Mucosa of rectum (tissue), 2 donors: ENCODE measurements around the gene ATRNL1.
"Not testable (repeated sequence)": the region's sequence is repeated elsewhere in the genome, so short reads cannot be mapped to it uniquely, and the experiment has no call there.

ENCODE experiments used
- H3K27ac ChIP-seq, 2 donors: one replicate each; pipeline ENCODE4 v1.7.0; 2013; ENCODE audit warnings: inconsistent platforms in 2 of 2, low read depth in 2 of 2, low read length in 2 of 2
- H3K27me3 ChIP-seq, 2 donors: one replicate each; pipeline ENCODE4 v1.7.0; 2013; ENCODE audit warnings: low read length in 2 of 2; ENCODE audit not compliant: control insufficient read depth in 2 of 2, insufficient read depth in 2 of 2
- H3K36me3 ChIP-seq, 2 donors: one replicate each; pipeline ENCODE4 v1.7.0; 2013; ENCODE audit warnings: low read length in 2 of 2; ENCODE audit not compliant: control insufficient read depth in 2 of 2, insufficient read depth in 2 of 2
- H3K4me1 ChIP-seq, 2 donors: one replicate each; pipeline ENCODE4 v1.7.0; 2013; ENCODE audit warnings: low read length in 2 of 2, mild to moderate bottlenecking in 1 of 2; ENCODE audit not compliant: control insufficient read depth in 2 of 2, insufficient read depth in 2 of 2
- H3K4me3 ChIP-seq, 2 donors: one replicate each; pipeline ENCODE4 v1.7.0; 2013; ENCODE audit warnings: low read length in 2 of 2
- H3K9ac ChIP-seq, 2 donors: one replicate each; pipeline ENCODE4 v1.7.0; 2013; ENCODE audit warnings: low read length in 2 of 2, low read depth in 1 of 2, mild to moderate bottlenecking in 1 of 2
- H3K9me3 ChIP-seq, 2 donors: one replicate each; pipeline ENCODE4 v1.7.0; 2013; ENCODE audit warnings: low read length in 2 of 2; ENCODE audit not compliant: control insufficient read depth in 2 of 2
- donor health status: healthy.
- donor health status: Normal muscosa, but diverticular disease.

ATRNL1 gene

GRCh38 chr10:115300080-115300479 is 206.9 kb downstream of the ATRNL1 start:
- no peaks in the 10 kb centered on the region for H3K9me3 ChIP-seq

GRCh38 chr10:115319669-115320068 is 226.5 kb downstream of the ATRNL1 start:
- H3K4me1 ChIP-seq, H3K9ac ChIP-seq, H3K36me3 ChIP-seq, H3K27me3 ChIP-seq, H3K27ac ChIP-seq, H3K9me3 ChIP-seq, H3K4me3 ChIP-seq: not testable (repeated sequence)

More at GRCh38 chr10:115300080-115300479, 206.9 kb downstream of the ATRNL1 start:
- Histone ChIP-seq H3K4me1 (no peaks in the 10 kb centered on the region), H3K27me3 (no peaks in the 10 kb centered on the region), H3K27ac (no peak overlapping the region), H3K9ac (no peak overlapping the region), H3K4me3 (no peak overlapping the region), H3K36me3 (no peaks in the 10 kb centered on the region)

GRCh38 chr10:115321360-115321759 is 228.2 kb downstream of the ATRNL1 start:
- Histone ChIP-seq H3K9me3 (no peaks in the 10 kb centered on the region), H3K4me1 (no peaks in the 10 kb centered on the region), H3K27ac (no peak overlapping the region), H3K36me3 (no peaks in the 10 kb centered on the region), H3K27me3 (no peaks in the 10 kb centered on the region), H3K9ac (no peak overlapping the region), H3K4me3 (no peak overlapping the region)

- no peaks in the 10 kb centered on the region for H3K9me3 ChIP-seq
- H3K27ac ChIP-seq, result no peak overlapping the region
- no peaks in the 10 kb centered on the region for H3K4me1 ChIP-seq
- no peak overlapping the region for H3K4me3 ChIP-seq
- no peaks in the 10 kb centered on the region for H3K27me3 ChIP-seq
- H3K9ac ChIP-seq, result no peak overlapping the region
- no peaks in the 10 kb centered on the region for H3K36me3 ChIP-seq
Measured at GRCh38 chr10:115328331-115328730, 235.2 kb downstream of the ATRNL1 start.

- Histone ChIP-seq H3K27me3 (no peaks in the 10 kb centered on the region), H3K27ac (no peak overlapping the region), H3K9me3 (no peaks in the 10 kb centered on the region), H3K4me3 (no peak overlapping the region), H3K9ac (no peak overlapping the region), H3K4me1 (no peaks in the 10 kb centered on the region), H3K36me3 (no peaks in the 10 kb centered on the region)
Measured at GRCh38 chr10:115335366-115335765, 242.2 kb downstream of the ATRNL1 start.

- Histone ChIP-seq H3K36me3 (no peaks in the 10 kb centered on the region), H3K4me3 (no peak overlapping the region), H3K9ac (no peak overlapping the region), H3K4me1 (no peaks in the 10 kb centered on the region), H3K27ac (no peak overlapping the region), H3K9me3 (no peaks in the 10 kb centered on the region), H3K27me3 (no peaks in the 10 kb centered on the region)
Measured at GRCh38 chr10:115355162-115355760, 262.1 kb downstream of the ATRNL1 start.

- not testable (repeated sequence) for H3K9ac ChIP-seq, H3K36me3 ChIP-seq, H3K27me3 ChIP-seq
Measured at GRCh38 chr10:115367920-115368319, 274.8 kb downstream of the ATRNL1 start.

GRCh38 chr10:115379064-115379463 is 285.9 kb downstream of the ATRNL1 start:
- H3K9me3 ChIP-seq, result no peaks in the 10 kb centered on the region
- H3K4me1 ChIP-seq, result no peaks in the 10 kb centered on the region
- no peak overlapping the region for H3K9ac ChIP-seq
- no peaks in the 10 kb centered on the region for H3K36me3 ChIP-seq
- no peak overlapping the region for H3K27ac ChIP-seq
- no peak overlapping the region for H3K4me3 ChIP-seq
- no peaks in the 10 kb centered on the region for H3K27me3 ChIP-seq

More at GRCh38 chr10:115367920-115368319, 274.8 kb downstream of the ATRNL1 start:
- not testable (repeated sequence) for H3K9me3 ChIP-seq, H3K4me1 ChIP-seq, H3K4me3 ChIP-seq, H3K27ac ChIP-seq

- no peaks in the 10 kb centered on the region for H3K9me3 ChIP-seq
- H3K36me3 ChIP-seq, result no peaks in the 10 kb centered on the region
- H3K27ac ChIP-seq, result no peak overlapping the region
- H3K4me1 ChIP-seq, result no peaks in the 10 kb centered on the region
- no peak overlapping the region for H3K9ac ChIP-seq
- no peaks in the 10 kb centered on the region for H3K27me3 ChIP-seq
- no peak overlapping the region for H3K4me3 ChIP-seq
Measured at GRCh38 chr10:115384665-115385064, 291.5 kb downstream of the ATRNL1 start.

- Histone ChIP-seq H3K27ac (no peak overlapping the region), H3K9ac (no peak overlapping the region)
Measured at GRCh38 chr10:115390607-115391006, 297.4 kb downstream of the ATRNL1 start.

GRCh38 chr10:115398026-115398425 is 304.9 kb downstream of the ATRNL1 start:
- Histone ChIP-seq H3K4me3 (no peak overlapping the region), H3K27ac (no peak overlapping the region), H3K36me3 (no peaks in the 10 kb centered on the region), H3K4me1 (no peaks in the 10 kb centered on the region), H3K9ac (no peak overlapping the region), H3K27me3 (no peaks in the 10 kb centered on the region), H3K9me3 (no peaks in the 10 kb centered on the region)

More at GRCh38 chr10:115390607-115391006, 297.4 kb downstream of the ATRNL1 start:
- Histone ChIP-seq H3K36me3 (no peaks in the 10 kb centered on the region), H3K4me3 (no peak overlapping the region), H3K27me3 (no peaks in the 10 kb centered on the region), H3K4me1 (no peaks in the 10 kb centered on the region), H3K9me3 (no peaks in the 10 kb centered on the region)
